Peyer's patch (tissue), 4 donors: ENCODE results near the gene ZBED1.

ENCODE experiments used
- CTCF ChIP-seq, 6 experiments: fragments of 450-650 bp in 4 of 6; fragments of 200-600 bp in 2 of 6; sonication (generic) in 1 of 6; IDR thresholded peaks; one replicate each; pipeline ENCODE4 v1.5.1; 2017 to 2019; ENCODE audit warnings: antibody characterized with exemption in 6 of 6, mild to moderate bottlenecking in 3 of 6, moderate library complexity in 1 of 6
- POLR2A ChIP-seq, 2 donors: fragments of 450-650 bp; IDR thresholded peaks; one replicate each; pipeline ENCODE4 v1.5.1; 2017; ENCODE audit warnings: antibody characterized with exemption in 2 of 2, mild to moderate bottlenecking in 2 of 2, moderate library complexity in 2 of 2

- TF ChIP-seq CTCF (IDR thresholded peaks at IDR 0.05) (no peak), POLR2A (IDR thresholded peaks at IDR 0.05) (no peak)
Observed at GRCh38 chrX:2517055-2517454, 16.3 kb upstream of the ZBED1 start.
